ENCODE results near the gene EXOC3L2. TPM values are rescaled to one million over a fixed set of nuclear protein-coding genes. Genes with fewer than 3 reads are reported as not detected.

Gene EXOC3L2
- total and polyA plus RNA-seq, 2 donors from 2014 or later: 15.4 to 19.0 TPM

GRCh38 chr19:45206328-45206727 is 38.9 kb downstream of the EXOC3L2 start:
- Histone ChIP-seq H3K9ac (ENCODE audit: low read length in 3 of 3) (no peak overlapping the region), H3K4me1 (ENCODE audit: control insufficient read depth in 2 of 3, insufficient read depth in 2 of 3, low read depth in 1 of 3, low read length in 3 of 3) (no peaks in the 10 kb centered on the region), H3K9me3 (ENCODE audit: control insufficient read depth in 2 of 3, insufficient read depth in 1 of 3, low read length in 3 of 3) (no peaks in the 10 kb centered on the region), H3K27ac (ENCODE audit: low read depth in 2 of 2, low read length in 2 of 2) (no peak overlapping the region), H3K27me3 (ENCODE audit: control insufficient read depth, insufficient read depth, low read length) (no peaks in the 10 kb centered on the region), H3K36me3 (ENCODE audit: control insufficient read depth in 2 of 3, insufficient read depth in 3 of 3, low read length in 3 of 3) (no peaks in the 10 kb centered on the region), H3K4me3 (ENCODE audit: low read length in 3 of 3) (no peak overlapping the region)
- FAIRE-seq: no peak
- no peak for DNase-seq
- TF ChIP-seq CTCF (IDR thresholded peaks at IDR 0.05; ENCODE audit: borderline replicate concordance, extremely low read depth, insufficient read depth): no peak
- intact Hi-C loops (cut with DNase I): no loop called here

GRCh38 chr19:45205810-45206209 is 39.4 kb downstream of the EXOC3L2 start:
- FAIRE-seq: no peak
- intact Hi-C loops (cut with DNase I): no loop called here
- no peaks in the 10 kb centered on the region for H3K4me1 ChIP-seq (ENCODE audit: control insufficient read depth in 2 of 3, insufficient read depth in 2 of 3, low read depth in 1 of 3, low read length in 3 of 3)
- H3K9ac ChIP-seq (ENCODE audit: low read length in 3 of 3): no peak overlapping the region
- no peaks in the 10 kb centered on the region for H3K36me3 ChIP-seq (ENCODE audit: control insufficient read depth in 2 of 3, insufficient read depth in 3 of 3, low read length in 3 of 3)
- no peak overlapping the region for H3K4me3 ChIP-seq (ENCODE audit: low read length in 3 of 3)
- no peak overlapping the region for H3K27ac ChIP-seq (ENCODE audit: low read depth in 2 of 2, low read length in 2 of 2)
- no peak for DNase-seq
- H3K27me3 ChIP-seq (ENCODE audit: control insufficient read depth, insufficient read depth, low read length): no peaks in the 10 kb centered on the region
- TF ChIP-seq CTCF (IDR thresholded peaks at IDR 0.05; ENCODE audit: borderline replicate concordance, extremely low read depth, insufficient read depth): no peak
- no peaks in the 10 kb centered on the region for H3K9me3 ChIP-seq (ENCODE audit: control insufficient read depth in 2 of 3, insufficient read depth in 1 of 3, low read length in 3 of 3)

DNA sequence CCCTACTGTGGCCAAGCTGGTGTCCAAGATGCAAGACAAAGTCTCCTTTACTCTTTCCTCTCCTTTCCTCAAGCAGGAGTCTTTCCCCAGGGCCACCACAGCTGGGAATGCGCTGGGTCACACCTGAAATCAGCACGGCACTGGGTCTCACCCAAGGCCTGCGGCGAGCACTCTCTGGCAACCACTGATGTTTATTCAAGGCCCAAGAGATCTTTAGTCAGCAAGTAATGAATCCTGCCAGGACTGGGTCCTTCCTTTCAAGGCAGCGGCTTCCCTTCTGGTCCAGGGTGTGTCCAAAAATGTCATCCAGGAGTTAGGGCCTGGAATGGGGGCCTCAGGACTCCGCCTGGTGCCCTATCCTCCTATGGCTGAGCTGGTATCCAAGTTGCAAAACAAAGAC is 42.6 kb downstream of the EXOC3L2 start:
- Histone ChIP-seq H3K4me1 (ENCODE audit: control insufficient read depth in 2 of 3, insufficient read depth in 2 of 3, low read depth in 1 of 3, low read length in 3 of 3) (no peaks in the 10 kb centered on the region), H3K9ac (ENCODE audit: low read length in 3 of 3) (no peak overlapping the region), H3K27me3 (ENCODE audit: control insufficient read depth, insufficient read depth, low read length) (no peaks in the 10 kb centered on the region), H3K9me3 (ENCODE audit: control insufficient read depth in 2 of 3, insufficient read depth in 1 of 3, low read length in 3 of 3) (no peaks in the 10 kb centered on the region), H3K36me3 (ENCODE audit: control insufficient read depth in 2 of 3, insufficient read depth in 3 of 3, low read length in 3 of 3) (no peaks in the 10 kb centered on the region), H3K27ac (ENCODE audit: low read depth in 2 of 2, low read length in 2 of 2) (no peak overlapping the region), H3K4me3 (ENCODE audit: low read length in 3 of 3) (no peak overlapping the region)
- intact Hi-C loops (cut with DNase I): no loop called here
- no peak for TF ChIP-seq CTCF (IDR thresholded peaks at IDR 0.05; ENCODE audit: borderline replicate concordance, extremely low read depth, insufficient read depth)
- no peak for FAIRE-seq
- DNase-seq: no peak

GRCh38 chr19:45200568-45200967 is 44.6 kb downstream of the EXOC3L2 start:
- Histone ChIP-seq H3K36me3 (ENCODE audit: control insufficient read depth in 2 of 3, insufficient read depth in 3 of 3, low read length in 3 of 3) (no peaks in the 10 kb centered on the region), H3K27me3 (ENCODE audit: control insufficient read depth, insufficient read depth, low read length) (no peaks in the 10 kb centered on the region), H3K4me1 (ENCODE audit: control insufficient read depth in 2 of 3, insufficient read depth in 2 of 3, low read depth in 1 of 3, low read length in 3 of 3) (no peaks in the 10 kb centered on the region), H3K9me3 (ENCODE audit: control insufficient read depth in 2 of 3, insufficient read depth in 1 of 3, low read length in 3 of 3) (no peaks in the 10 kb centered on the region), H3K4me3 (ENCODE audit: low read length in 3 of 3) (no peak overlapping the region), H3K27ac (ENCODE audit: low read depth in 2 of 2, low read length in 2 of 2) (no peak overlapping the region), H3K9ac (ENCODE audit: low read length in 3 of 3) (no peak overlapping the region)
- intact Hi-C loops (cut with DNase I): no loop called here
- peak; percentile 33 for TF ChIP-seq CTCF (IDR thresholded peaks at IDR 0.05; ENCODE audit: borderline replicate concordance, extremely low read depth, insufficient read depth)
- FAIRE-seq: no peak
- peak in 4 of 5 donors; percentile 63 to 79 (median 66) for DNase-seq
